ENCODE measurements around the gene ASIC3.

DNA sequence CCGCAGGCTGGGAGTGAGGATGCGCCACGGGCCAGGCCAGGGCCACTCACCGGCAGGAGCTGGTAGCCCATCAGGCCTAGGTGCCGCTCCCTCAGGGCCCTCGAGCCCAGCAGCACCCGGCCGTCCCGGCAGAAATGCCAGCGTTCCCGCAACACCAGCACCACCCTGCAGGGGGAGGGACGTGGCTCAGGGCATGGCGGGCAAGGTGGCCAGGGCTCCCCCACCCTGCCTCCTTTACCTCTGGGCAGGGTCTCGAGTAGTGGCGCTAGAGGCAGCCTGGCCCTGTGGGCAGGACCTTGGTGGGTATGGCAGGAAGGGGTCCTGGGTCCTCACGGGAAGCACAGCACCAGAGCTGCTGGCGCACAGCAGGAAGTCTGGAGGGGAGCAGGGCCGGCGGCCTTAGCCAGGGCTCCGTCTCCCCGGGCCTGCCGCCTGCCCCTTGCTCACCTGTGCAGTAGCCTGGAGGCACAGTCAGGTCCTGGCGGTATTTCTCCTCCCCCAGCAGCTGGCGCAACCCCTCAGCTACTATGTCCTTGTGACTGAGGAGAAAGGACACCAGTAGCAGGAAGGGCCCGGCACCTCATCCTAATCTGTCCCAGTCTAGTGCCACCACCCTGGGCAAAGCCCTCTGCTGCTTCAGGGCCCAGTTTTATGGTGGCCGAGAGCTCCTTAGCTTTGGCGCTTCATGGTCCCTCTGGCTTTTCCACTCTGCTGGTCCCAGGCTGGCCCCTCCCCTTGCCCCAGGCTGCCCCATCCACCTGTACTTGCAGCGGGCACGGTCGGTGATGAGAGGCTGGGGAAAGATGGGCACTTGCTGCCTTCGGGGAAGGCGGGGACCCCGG is 28.8 kb downstream of the ASIC3 start:
- TF ChIP-seq, protein P1, sequence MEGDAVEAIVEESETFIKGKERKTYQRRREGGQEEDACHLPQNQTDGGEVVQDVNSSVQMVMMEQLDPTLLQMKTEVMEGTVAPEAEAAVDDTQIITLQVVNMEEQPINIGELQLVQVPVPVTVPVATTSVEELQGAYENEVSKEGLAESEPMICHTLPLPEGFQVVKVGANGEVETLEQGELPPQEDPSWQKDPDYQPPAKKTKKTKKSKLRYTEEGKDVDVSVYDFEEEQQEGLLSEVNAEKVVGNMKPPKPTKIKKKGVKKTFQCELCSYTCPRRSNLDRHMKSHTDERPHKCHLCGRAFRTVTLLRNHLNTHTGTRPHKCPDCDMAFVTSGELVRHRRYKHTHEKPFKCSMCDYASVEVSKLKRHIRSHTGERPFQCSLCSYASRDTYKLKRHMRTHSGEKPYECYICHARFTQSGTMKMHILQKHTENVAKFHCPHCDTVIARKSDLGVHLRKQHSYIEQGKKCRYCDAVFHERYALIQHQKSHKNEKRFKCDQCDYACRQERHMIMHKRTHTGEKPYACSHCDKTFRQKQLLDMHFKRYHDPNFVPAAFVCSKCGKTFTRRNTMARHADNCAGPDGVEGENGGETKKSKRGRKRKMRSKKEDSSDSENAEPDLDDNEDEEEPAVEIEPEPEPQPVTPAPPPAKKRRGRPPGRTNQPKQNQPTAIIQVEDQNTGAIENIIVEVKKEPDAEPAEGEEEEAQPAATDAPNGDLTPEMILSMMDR (conservative IDR thresholded peaks at IDR 0.05; ENCODE audit: low read length) = peak; percentile 27; the same call in 1 of the 2 replicates
- no peak for TF ChIP-seq EZH2phosphoT487 (IDR thresholded peaks at IDR 0.05; ENCODE audit: borderline replicate concordance)
